AG04449 (cell line): ENCODE measurements around the gene ABCG5.

Experiments
- CTCF ChIA-PET: fragments of 350-600 bp; formaldehyde crosslinking; extraction: SDS; loops from one replicate; lab custom pipeline; 2021; ENCODE audit warnings: antibody characterized with exemption; lab: Yijun Ruan, JAX
- POLR2A ChIA-PET: fragments of 400-600, 350-600 bp; formaldehyde crosslinking; extraction: SDS; loops from one replicate; lab custom pipeline; 2020; ENCODE audit warnings: antibody characterized with exemption, inconsistent platforms; lab: Yijun Ruan, JAX
- DNase-seq: peaks from one replicate; pipeline ENCODE4 v3.0.0-alpha.2; 2010; ENCODE audit warnings: low read depth, low spot score
- H3K4me3 ChIP-seq: 2 replicates; pipeline ENCODE4 v1.5.1; 2011; ENCODE audit warnings: low read depth, mild to moderate bottlenecking, control low read depth, low read length
- CTCF ChIP-seq: IDR thresholded peaks from one replicate; pipeline ENCODE4 v1.5.1; 2011; ENCODE audit warnings: mild to moderate bottlenecking, moderate library complexity, low read length, control low read depth, inconsistent platforms; ENCODE audit not compliant: insufficient read depth; ENCODE audit errors: missing control alignments

ABCG5 gene

GRCh38 chr2:43787895-43788294 lies 50.7 kb downstream of the ABCG5 start:
- H3K4me3 ChIP-seq: no peak overlapping the region
- ChIA-PET CTCF (no interaction called here), POLR2A (no interaction called here)
- DNase-seq: no peak
- no peak for TF ChIP-seq CTCF

DNA sequence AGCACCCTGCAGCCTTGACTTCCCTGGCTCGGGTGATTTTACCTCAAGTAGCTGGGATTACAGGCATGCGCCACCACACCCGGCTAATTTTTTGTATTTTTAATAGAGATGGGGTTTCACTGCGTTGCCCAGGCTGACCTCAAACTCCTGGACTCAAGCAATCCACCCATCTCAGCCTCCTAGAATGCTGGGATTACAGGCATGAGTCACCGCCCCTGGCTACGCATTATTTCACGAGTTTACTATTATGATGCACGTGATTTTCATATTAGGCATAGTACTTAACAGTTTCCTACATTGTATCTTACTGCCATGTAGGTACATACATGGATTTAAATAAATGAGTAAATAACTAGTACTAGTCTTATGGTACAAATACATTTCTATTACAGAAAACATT lies 60.4 kb downstream of the ABCG5 start:
- TF ChIP-seq CTCF: no peak
- CTCF ChIA-PET: no interaction called here

GRCh38 chr2:43777306-43777926 lies 61.2 kb downstream of the ABCG5 start:
- no peak overlapping the region for H3K4me3 ChIP-seq
- no peak for TF ChIP-seq CTCF
- no peak for DNase-seq
- ChIA-PET POLR2A (no interaction called here), CTCF (no interaction called here)

More for the DNA sequence above, 60.4 kb downstream of the ABCG5 start:
- DNase-seq: no peak
- POLR2A ChIA-PET: no interaction called here
- no peak overlapping the region for H3K4me3 ChIP-seq

DNA sequence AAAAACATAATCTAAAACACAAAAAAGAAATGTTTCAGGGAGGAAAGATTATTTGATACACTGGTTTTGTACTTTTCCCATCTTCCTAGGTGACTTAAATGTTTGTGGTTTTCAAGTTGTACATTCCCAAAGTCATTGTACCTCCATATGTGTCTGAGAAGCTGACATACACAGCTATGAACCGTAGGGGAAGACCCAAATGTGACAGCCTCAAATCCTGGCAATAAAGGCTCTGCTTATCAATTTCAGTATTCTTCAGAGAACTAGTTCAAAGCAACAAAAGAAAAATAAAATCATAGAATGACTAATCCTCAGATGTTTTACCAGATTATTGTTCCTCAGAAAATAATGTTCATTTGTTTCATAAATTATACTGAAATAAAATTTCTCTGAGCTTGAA lies 62.3 kb downstream of the ABCG5 start:
- H3K4me3 ChIP-seq: no peak overlapping the region
- ChIA-PET POLR2A (no interaction called here), CTCF (no interaction called here)
- no peak for DNase-seq
- TF ChIP-seq CTCF: no peak

GRCh38 chr2:43774617-43775016 lies 64.0 kb downstream of the ABCG5 start:
- no peak for DNase-seq
- peak overlapping the region; percentile 85 for H3K4me3 ChIP-seq
- POLR2A ChIA-PET: interaction anchor here (0.6 kb wide), 1 partner anchor 25 kb away, joined by 3 read pairs; no protein-coding TSS in a partner anchor
- CTCF ChIA-PET: interaction anchor here (0.8 to 1.5 kb wide), 2 partner anchors 10 to 166 kb away, joined by 3 read pairs; no protein-coding TSS in a partner anchor
- no peak for TF ChIP-seq CTCF

GRCh38 chr2:43773876-43774613 lies 64.6 kb downstream of the ABCG5 start, which contains the start of gene DYNC2LI1:
TSS of gene DYNC2LI1 (plus strand) at chr2:43774039. CDS start at chr2:43774139, 100 bp downstream.
- ChIA-PET CTCF (interaction anchor here (0.8 to 1.5 kb wide), 2 partner anchors 10 to 165 kb away, joined by 3 read pairs; no protein-coding TSS in a partner anchor), POLR2A (interaction anchor here (0.6 kb wide), 1 partner anchor 25 kb away, joined by 3 read pairs; no protein-coding TSS in a partner anchor)
- TF ChIP-seq CTCF: no peak

More at GRCh38 chr2:43773876-43774613, 64.6 kb downstream of the ABCG5 start, which contains the start of gene DYNC2LI1:
- peak within 1 kb of the TSS; percentile 85 for H3K4me3 ChIP-seq
- peak; percentile 49 for DNase-seq
